ENCODE data around the gene PTCH2.

Gene PTCH2

DNA sequence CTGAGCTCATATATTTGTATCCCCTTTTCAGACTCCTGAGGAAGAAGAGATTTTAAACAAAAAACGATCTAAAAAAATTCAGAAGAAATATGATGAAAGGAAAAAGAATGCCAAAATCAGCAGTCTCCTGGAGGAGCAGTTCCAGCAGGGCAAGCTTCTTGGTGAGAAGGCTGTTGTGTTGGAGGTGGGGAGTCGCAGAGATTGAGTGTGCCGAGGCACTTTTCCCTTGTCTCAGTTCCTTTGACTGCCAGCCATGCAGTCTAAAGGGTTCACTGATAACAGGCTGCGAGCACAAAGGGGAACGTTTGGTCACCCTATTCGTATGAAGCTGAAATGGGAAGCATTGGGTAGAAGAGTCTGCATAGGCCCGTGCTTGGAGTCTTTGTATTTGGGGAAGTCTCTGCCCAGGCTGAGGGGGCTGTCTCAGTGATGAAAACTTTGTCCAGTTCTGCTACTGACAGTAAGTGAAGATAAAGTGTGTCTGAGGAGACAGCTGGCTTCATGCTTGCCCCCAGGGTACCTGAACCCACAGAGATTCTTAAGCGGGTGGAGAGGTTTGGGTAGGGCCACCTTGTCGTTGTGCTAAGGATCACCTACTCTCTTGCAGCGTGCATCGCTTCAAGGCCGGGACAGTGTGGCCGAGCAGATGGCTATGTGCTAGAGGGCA is 65.0 kb downstream of the PTCH2 start:
- DNase-seq (ENCODE audit: low read depth) = no peak

DNA sequence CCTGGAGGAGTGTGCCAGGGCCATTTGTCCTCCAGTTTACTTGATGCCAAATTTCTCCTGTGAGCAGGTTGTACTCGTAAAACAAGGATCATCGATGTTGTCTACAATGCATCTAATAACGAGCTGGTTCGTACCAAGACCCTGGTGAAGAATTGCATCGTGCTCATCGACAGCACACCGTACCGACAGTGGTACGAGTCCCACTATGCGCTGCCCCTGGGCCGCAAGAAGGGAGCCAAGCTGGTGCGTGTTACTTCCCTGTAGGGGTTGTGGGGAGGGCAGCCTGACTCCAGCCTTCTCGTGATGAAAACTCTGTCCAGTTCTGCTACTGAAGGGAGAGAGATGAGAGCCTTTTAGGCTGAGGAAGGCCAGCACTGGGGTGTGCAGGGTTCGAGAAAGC is 65.5 kb downstream of the PTCH2 start:
- no peak for DNase-seq (ENCODE audit: low read depth)

DNA sequence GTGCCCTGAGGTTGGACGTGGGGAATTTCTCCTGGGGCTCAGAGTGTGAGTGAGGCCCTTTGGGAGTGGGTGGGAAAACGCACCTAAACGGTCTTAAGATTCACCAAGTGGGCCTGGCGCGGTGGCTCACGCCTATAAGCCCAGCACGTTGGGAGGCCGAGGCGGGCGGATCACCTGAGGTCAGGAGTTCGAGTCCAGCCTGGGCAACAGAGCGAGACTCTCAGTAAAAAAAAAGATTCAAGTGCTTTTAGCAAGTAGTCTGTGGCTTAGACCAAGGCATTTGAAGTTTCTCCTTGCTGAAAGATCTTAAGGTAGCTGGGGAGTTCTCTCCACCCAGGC is 66.4 kb downstream of the PTCH2 start:
- DNase-seq (ENCODE audit: low read depth) = no peak

DNA sequence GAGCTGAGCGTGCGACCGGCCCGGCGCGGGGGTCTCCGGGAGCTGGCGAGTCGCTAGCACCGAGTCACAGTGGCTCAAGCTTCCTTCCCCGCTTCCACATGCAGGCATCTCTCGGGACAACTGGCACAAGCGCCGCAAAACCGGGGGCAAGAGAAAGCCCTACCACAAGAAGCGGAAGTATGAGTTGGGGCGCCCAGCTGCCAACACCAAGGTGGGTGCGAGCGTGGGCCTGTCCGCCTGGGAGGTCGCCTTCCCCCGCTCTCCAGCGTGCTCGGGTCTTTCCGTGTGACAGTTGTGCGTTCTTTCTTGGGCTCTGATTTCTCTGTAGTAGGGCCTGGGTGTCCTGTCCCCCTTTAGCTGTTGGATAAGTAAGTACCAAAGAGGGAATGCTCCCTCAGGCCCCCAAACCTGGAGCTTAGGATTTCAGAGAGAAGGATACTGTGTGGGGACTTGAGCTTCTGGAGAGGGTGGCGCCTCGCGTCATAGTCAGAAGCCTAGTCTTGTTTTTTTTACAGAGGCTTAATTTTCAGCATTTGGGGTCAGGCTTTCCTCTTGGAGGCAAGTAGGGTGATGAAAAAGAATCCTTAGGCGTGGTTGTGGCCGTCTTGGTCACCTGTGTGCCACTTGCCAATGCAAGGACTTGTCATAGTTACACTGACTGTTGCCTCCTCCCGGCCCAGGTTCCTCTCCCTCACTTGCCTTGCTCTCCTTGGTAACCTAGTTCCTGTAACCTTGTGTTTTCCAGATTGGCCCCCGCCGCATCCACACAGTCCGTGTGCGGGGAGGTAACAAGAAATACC is 66.9 kb downstream of the PTCH2 start:
- DNase-seq (ENCODE audit: low read depth) = no peak

DNA sequence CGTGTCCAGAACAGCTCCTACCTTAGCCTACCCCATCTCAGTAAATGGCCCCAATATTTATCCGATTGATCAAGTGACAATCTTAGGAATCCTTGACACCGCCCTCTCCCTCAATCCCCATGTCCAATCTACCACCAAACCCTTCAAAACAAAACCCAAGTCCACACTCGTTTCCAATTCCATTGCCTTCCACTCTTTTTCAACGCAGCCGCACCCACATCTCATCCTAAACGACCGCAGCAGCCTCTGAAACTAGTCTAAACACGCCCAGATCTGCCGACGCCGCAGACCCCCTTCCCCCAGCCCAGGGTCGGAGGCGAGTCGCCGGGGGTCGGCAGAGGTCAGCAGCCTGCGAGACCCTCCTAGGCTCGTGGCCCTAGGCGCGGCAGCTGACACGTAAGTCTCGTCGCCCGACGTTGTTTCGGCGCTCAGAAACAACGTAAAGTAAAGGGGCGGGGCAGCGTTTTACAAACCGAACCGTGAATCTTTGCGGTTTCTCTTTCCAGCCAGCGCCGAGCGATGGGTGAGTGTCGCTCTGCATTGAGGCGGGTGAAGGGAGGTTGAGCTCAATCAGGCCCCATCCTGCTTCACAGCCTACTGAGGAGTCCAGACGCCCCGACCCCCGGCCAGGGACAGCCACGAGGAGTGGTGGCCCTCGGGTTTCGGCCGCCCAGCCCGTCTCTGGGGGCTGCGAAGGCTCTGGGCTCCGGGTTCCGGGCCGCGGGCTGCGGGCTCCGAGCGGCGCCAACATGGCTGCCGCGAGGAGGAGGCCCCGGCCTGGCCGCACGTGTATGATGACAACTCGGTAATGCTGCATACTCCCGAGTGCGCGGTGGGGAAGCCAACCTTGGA is 67.7 kb downstream of the PTCH2 start, which contains the start of gene RPS8:
Gene RPS8, plus strand, starts transcription at position 463 of the 852 bp plus-strand sequence. Its CDS starts 57 bp downstream, at position 520.
- peak; percentile 88 for DNase-seq (ENCODE audit: low read depth)

Measured in HS-27A (cell line).